ENCODE results near the gene GULP1. TPM values are rescaled to one million over a fixed set of nuclear protein-coding genes. Genes with fewer than 3 reads are reported as not detected.

The GULP1 gene
- total and polyA plus RNA-seq, 7 donors, result 5.6 to 18.0 (median 11.3) TPM

DNA sequence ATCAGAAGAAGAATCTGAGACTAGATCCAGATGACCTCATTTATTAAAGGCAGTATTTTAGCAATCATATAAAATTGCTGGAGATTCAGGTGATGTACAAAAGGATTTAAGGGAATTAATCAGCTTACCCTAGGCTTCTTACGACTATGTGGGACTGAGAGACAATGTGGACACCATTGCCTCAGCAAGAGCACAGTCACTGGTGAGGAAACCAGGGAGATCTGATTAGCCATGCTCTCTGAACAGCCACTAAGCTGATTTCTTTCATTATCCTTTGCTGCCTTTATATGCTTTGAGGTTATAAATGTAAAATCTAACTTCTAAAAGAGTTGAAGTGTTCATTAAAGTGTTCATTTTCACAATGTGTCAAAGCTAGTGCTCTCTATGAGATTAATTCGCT, 22.7 kb upstream of the GULP1 start:
- no peak overlapping the region for H3K4me3 ChIP-seq
- ATAC-seq (no peak), DNase-seq (no peak)
- no peaks in the 10 kb centered on the region for H3K27me3 ChIP-seq (ENCODE audit: insufficient read depth in 3 of 3, low read length in 2 of 3)
- intact Hi-C loops (cut with DNase I), result no loop called here
- WGBS, 3 donors, result 86 to 90% (median 87%) methylated on average over 2 of the region's 2 CpGs
- no peak overlapping the region for H3K27ac ChIP-seq
- H3K9me3 ChIP-seq, result no peaks in the 10 kb centered on the region
- TF ChIP-seq, protein P1, sequence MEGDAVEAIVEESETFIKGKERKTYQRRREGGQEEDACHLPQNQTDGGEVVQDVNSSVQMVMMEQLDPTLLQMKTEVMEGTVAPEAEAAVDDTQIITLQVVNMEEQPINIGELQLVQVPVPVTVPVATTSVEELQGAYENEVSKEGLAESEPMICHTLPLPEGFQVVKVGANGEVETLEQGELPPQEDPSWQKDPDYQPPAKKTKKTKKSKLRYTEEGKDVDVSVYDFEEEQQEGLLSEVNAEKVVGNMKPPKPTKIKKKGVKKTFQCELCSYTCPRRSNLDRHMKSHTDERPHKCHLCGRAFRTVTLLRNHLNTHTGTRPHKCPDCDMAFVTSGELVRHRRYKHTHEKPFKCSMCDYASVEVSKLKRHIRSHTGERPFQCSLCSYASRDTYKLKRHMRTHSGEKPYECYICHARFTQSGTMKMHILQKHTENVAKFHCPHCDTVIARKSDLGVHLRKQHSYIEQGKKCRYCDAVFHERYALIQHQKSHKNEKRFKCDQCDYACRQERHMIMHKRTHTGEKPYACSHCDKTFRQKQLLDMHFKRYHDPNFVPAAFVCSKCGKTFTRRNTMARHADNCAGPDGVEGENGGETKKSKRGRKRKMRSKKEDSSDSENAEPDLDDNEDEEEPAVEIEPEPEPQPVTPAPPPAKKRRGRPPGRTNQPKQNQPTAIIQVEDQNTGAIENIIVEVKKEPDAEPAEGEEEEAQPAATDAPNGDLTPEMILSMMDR (IDR thresholded peaks at IDR 0.05), result no peak
- no peaks in the 10 kb centered on the region for H3K4me1 ChIP-seq
- no peaks in the 10 kb centered on the region for H3K36me3 ChIP-seq (ENCODE audit: insufficient read depth in 1 of 2, low read depth in 1 of 2)

GRCh38 chr2:188272121-188272520, 19.6 kb upstream of the GULP1 start:
- intact Hi-C loops (cut with DNase I), result no loop called here
- TF ChIP-seq, protein P1 (IDR thresholded peaks at IDR 0.05), result no peak
- Histone ChIP-seq H3K9me3 (no peaks in the 10 kb centered on the region), H3K27ac (no peak overlapping the region), H3K36me3 (ENCODE audit: insufficient read depth in 1 of 2, low read depth in 1 of 2) (no peaks in the 10 kb centered on the region), H3K27me3 (ENCODE audit: insufficient read depth in 3 of 3, low read length in 2 of 3) (no peaks in the 10 kb centered on the region), H3K4me1 (no peaks in the 10 kb centered on the region), H3K4me3 (no peak overlapping the region)
- ATAC-seq (no peak), DNase-seq (no peak)
- 84 to 92% (median 91%) methylated on average over 2 of the region's 2 CpGs for WGBS, 3 donors

GRCh38 chr2:188274274-188274673, 17.4 kb upstream of the GULP1 start:
- Histone ChIP-seq H3K4me3 (no peak overlapping the region), H3K9me3 (no peaks in the 10 kb centered on the region), H3K27me3 (ENCODE audit: insufficient read depth in 3 of 3, low read length in 2 of 3) (no peaks in the 10 kb centered on the region), H3K36me3 (ENCODE audit: insufficient read depth in 1 of 2, low read depth in 1 of 2) (no peaks in the 10 kb centered on the region), H3K4me1 (no peaks in the 10 kb centered on the region), H3K27ac (no peak overlapping the region)
- WGBS, 3 donors, result 75 to 94% (median 89%) methylated on average over 2 of the region's 2 CpGs
- TF ChIP-seq, protein P1 (IDR thresholded peaks at IDR 0.05), result no peak
- ATAC-seq (no peak), DNase-seq (no peak)
- intact Hi-C loops (cut with DNase I), result no loop called here

DNA sequence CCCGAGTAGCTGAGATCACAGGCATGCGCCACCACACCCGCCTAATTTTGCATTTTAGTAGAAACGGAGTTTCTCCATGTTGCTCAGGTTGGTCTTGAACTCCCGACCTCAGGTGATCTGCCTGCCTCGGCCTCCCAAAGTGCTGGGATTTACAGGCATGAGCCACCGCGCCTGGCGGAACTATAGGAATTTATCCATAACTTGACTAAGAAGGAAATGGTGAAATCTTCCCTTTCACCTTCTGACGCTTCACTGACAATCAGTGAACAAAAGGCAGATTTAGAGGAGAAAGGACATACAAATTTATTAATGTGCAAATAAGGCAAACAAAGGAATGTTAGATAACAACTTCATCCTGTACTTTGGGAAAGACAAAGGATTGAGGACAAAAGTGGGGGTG, 15.4 kb upstream of the GULP1 start:
- Histone ChIP-seq H3K4me1 (no peaks in the 10 kb centered on the region), H3K4me3 (no peak overlapping the region), H3K36me3 (ENCODE audit: insufficient read depth in 1 of 2, low read depth in 1 of 2) (no peaks in the 10 kb centered on the region), H3K27me3 (ENCODE audit: insufficient read depth in 3 of 3, low read length in 2 of 3) (no peaks in the 10 kb centered on the region), H3K9me3 (no peaks in the 10 kb centered on the region), H3K27ac (no peak overlapping the region)
- intact Hi-C loops (cut with DNase I), result no loop called here
- ATAC-seq (no peak), DNase-seq (no peak)
- TF ChIP-seq, protein P1 (IDR thresholded peaks at IDR 0.05), result no peak
- 91 to 96% (median 95%) methylated on average over 10 of the region's 10 CpGs for WGBS, 3 donors

GRCh38 chr2:188277786-188278185, 13.9 kb upstream of the GULP1 start:
- no peak for DNase-seq
- H3K4me3 ChIP-seq, result no peak overlapping the region
- intact Hi-C loops (cut with DNase I), result no loop called here
- TF ChIP-seq, protein P1 (IDR thresholded peaks at IDR 0.05), result no peak
- ATAC-seq, result no peak
- no peaks in the 10 kb centered on the region for H3K36me3 ChIP-seq (ENCODE audit: insufficient read depth in 1 of 2, low read depth in 1 of 2)
- no peaks in the 10 kb centered on the region for H3K4me1 ChIP-seq
- WGBS, 3 donors, result 82 to 88% (median 83%) methylated on average over 5 of the region's 5 CpGs
- no peaks in the 10 kb centered on the region for H3K27me3 ChIP-seq (ENCODE audit: insufficient read depth in 3 of 3, low read length in 2 of 3)
- H3K27ac ChIP-seq, result no peak overlapping the region
- H3K9me3 ChIP-seq, result no peaks in the 10 kb centered on the region

Data from psoas muscle (tissue), 8 donors.